ENCODE results near the gene ABCC1. TPM values are rescaled to one million over a fixed set of nuclear protein-coding genes. Genes with fewer than 3 reads are reported as not detected.

ABCC1 gene
- total RNA-seq, 1 donor from 2014 or later = 29.9 TPM

DNA sequence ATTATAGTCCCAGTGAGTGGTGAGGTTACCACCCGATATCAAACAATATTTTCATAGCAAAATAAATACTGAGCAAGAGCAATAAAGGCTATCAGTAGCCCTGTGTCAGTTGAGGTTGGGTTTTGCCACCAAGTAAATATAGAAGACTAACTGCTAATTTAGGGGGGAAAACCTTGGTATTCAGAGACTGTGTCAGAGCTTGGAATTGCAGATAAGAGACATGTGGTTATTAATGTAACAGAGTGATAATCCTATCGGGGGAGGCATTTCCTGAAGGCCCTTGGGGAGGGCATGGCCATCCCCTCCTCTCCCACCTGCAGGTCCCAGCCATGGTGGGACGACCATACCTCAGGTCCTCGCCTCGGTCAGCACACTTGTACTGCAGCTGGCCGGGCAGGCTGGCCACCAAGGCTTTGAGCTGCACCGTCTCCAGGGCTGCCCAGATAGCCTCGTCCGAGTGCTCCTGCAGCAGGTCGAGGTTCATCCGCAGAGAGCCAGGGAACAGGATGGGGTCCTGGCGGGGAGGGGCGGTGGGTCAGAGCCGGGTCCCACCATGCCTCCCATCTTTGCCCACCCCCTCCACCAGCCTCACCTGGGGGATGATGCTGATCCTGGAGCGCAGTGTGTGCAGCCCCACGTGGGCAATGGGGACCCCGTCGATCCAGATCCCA lies 205.0 kb downstream of the ABCC1 start:
- Mint-ChIP-seq H3K9me3 (ENCODE audit: unreplicated experiment) (peaks cover 12% of the 10 kb centered on the region), H3K27me3 (ENCODE audit: unreplicated experiment) (peaks cover 5% of the 10 kb centered on the region), H3K4me1 (ENCODE audit: low read depth, unreplicated experiment) (no peaks in the 10 kb centered on the region), H3K27ac (ENCODE audit: unreplicated experiment) (no peak overlapping the region), H3K36me3 (ENCODE audit: unreplicated experiment) (peaks cover 14% of the 10 kb centered on the region), H3K4me3 (ENCODE audit: unreplicated experiment) (no peak overlapping the region)
- TF ChIP-seq, protein P1, sequence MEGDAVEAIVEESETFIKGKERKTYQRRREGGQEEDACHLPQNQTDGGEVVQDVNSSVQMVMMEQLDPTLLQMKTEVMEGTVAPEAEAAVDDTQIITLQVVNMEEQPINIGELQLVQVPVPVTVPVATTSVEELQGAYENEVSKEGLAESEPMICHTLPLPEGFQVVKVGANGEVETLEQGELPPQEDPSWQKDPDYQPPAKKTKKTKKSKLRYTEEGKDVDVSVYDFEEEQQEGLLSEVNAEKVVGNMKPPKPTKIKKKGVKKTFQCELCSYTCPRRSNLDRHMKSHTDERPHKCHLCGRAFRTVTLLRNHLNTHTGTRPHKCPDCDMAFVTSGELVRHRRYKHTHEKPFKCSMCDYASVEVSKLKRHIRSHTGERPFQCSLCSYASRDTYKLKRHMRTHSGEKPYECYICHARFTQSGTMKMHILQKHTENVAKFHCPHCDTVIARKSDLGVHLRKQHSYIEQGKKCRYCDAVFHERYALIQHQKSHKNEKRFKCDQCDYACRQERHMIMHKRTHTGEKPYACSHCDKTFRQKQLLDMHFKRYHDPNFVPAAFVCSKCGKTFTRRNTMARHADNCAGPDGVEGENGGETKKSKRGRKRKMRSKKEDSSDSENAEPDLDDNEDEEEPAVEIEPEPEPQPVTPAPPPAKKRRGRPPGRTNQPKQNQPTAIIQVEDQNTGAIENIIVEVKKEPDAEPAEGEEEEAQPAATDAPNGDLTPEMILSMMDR (IDR thresholded peaks at IDR 0.05; ENCODE audit: partially characterized antibody, unreplicated experiment) = no peak
- DNase-seq = no peak

DNA sequence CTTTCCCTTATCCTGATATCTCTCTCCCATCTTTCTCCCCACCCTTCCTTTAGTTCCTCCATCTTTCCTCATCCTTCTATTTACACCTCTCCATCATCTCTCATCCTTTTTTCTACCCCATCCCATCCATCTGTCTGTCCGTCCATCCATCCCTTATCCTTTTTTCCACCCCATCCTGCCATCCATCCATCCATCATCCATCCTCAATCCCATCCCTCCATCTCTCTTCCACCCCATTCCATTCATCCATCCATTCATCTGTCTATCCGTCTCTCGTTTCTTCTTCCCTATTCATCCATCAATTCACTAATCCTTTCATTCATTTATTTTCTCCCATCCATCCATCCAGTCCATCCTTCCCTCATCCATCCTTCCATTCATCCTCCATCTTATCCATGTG lies 205.8 kb downstream of the ABCC1 start:
- TF ChIP-seq, protein P1 (IDR thresholded peaks at IDR 0.05; ENCODE audit: partially characterized antibody, unreplicated experiment) = no peak
- no peak overlapping the region for H3K4me3 Mint-ChIP-seq (ENCODE audit: unreplicated experiment)
- H3K27ac Mint-ChIP-seq (ENCODE audit: unreplicated experiment) = no peak overlapping the region
- H3K27me3 Mint-ChIP-seq (ENCODE audit: unreplicated experiment) = peaks cover 8% of the 10 kb centered on the region
- peaks cover 16% of the 10 kb centered on the region for H3K9me3 Mint-ChIP-seq (ENCODE audit: unreplicated experiment)
- H3K4me1 Mint-ChIP-seq (ENCODE audit: low read depth, unreplicated experiment) = no peaks in the 10 kb centered on the region
- DNase-seq = no peak
- H3K36me3 Mint-ChIP-seq (ENCODE audit: unreplicated experiment) = peaks cover 13% of the 10 kb centered on the region

DNA sequence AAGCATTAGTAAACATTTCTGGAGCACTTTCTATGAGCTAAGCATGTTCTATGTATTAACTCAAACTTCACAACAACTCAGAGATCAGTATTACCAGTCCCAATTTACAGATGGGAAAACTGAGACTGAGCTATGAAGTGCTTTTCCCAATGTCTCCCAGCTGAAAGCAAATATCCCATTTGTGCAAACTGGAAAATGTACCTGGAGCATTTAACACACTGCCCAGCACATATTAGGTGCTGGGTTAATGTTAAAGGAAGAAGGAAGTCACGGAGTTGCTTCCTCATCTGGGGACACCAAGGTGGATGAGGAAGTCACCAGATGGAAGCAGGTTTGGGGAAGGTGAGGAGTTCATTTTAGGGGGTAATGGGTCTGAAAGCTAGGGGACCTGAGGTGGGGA lies 207.8 kb downstream of the ABCC1 start:
- peaks cover 6% of the 10 kb centered on the region for H3K27me3 Mint-ChIP-seq (ENCODE audit: unreplicated experiment)
- no peak overlapping the region for H3K4me3 Mint-ChIP-seq (ENCODE audit: unreplicated experiment)
- H3K27ac Mint-ChIP-seq (ENCODE audit: unreplicated experiment) = no peak overlapping the region
- peaks cover 17% of the 10 kb centered on the region for H3K9me3 Mint-ChIP-seq (ENCODE audit: unreplicated experiment)
- TF ChIP-seq, protein P1 (IDR thresholded peaks at IDR 0.05; ENCODE audit: partially characterized antibody, unreplicated experiment) = no peak
- H3K4me1 Mint-ChIP-seq (ENCODE audit: low read depth, unreplicated experiment) = no peaks in the 10 kb centered on the region
- DNase-seq = no peak
- peaks cover 19% of the 10 kb centered on the region for H3K36me3 Mint-ChIP-seq (ENCODE audit: unreplicated experiment)

DNA sequence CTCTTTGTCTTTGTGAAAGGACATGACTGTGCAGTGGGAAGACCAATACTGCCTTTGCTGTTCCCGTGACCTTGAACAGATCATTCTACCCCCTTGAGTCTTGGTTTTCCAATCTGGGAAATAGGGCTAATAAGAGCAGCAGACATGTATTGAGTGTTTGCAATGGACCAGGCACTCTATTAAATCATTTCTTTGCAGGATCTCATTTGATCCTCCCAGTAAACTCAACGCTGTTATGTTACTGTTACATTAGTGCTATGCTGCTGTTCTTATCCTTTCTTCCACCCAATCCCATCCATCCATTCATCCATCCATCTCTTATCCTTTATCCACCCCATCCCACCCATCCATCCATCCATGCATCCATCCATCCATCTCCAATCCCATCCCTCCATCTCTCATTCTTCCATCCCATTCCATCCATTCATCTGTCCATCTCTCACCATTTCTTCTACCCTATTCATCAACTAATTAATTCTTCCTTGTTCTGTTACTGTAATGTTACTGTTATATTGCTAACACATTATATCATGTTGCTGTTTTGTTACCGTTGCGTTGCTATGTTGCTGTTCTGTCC lies 208.8 kb downstream of the ABCC1 start:
- Mint-ChIP-seq H3K4me3 (ENCODE audit: unreplicated experiment) (no peak overlapping the region), H3K27me3 (ENCODE audit: unreplicated experiment) (peaks cover 6% of the 10 kb centered on the region), H3K4me1 (ENCODE audit: low read depth, unreplicated experiment) (no peaks in the 10 kb centered on the region), H3K9me3 (ENCODE audit: unreplicated experiment) (peaks cover 17% of the 10 kb centered on the region), H3K36me3 (ENCODE audit: unreplicated experiment) (peaks cover 19% of the 10 kb centered on the region), H3K27ac (ENCODE audit: unreplicated experiment) (no peak overlapping the region)
- no peak for DNase-seq
- TF ChIP-seq, protein P1 (IDR thresholded peaks at IDR 0.05; ENCODE audit: partially characterized antibody, unreplicated experiment) = no peak

DNA sequence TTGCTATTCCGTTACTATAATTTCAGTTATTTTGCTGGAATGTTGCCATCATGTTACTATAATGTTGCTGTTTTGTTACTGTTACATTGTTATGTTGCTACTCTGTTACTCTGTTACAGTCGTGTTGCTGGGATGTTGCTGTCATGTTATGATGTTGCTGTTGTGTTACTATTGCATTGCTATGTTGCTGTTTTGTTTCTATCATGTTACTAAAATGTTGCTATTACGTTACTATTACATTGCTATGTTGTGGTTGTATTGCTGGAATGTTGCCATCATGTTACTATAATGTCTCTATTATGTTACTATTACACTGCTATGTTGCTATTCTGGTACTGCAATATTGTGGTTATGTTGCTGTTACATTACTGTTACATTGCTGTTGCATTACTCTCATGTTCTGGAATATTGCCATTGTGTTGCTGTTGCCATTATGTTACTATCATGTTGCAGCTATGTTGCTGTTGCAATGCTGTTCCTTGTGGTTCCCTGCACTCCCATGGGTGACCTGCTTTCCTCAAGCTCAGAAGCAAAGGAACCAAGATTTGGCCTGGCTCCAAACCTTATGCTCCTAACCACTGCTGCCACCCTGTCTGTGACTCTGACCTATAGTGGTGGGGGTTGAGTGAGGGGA lies 209.4 kb downstream of the ABCC1 start:
- no peak for DNase-seq
- H3K9me3 Mint-ChIP-seq (ENCODE audit: unreplicated experiment) = peaks cover 17% of the 10 kb centered on the region
- no peak overlapping the region for H3K27ac Mint-ChIP-seq (ENCODE audit: unreplicated experiment)
- H3K4me3 Mint-ChIP-seq (ENCODE audit: unreplicated experiment) = no peak overlapping the region
- H3K4me1 Mint-ChIP-seq (ENCODE audit: low read depth, unreplicated experiment) = no peaks in the 10 kb centered on the region
- H3K36me3 Mint-ChIP-seq (ENCODE audit: unreplicated experiment) = peaks cover 19% of the 10 kb centered on the region
- TF ChIP-seq, protein P1 (IDR thresholded peaks at IDR 0.05; ENCODE audit: partially characterized antibody, unreplicated experiment) = no peak
- peaks cover 6% of the 10 kb centered on the region for H3K27me3 Mint-ChIP-seq (ENCODE audit: unreplicated experiment)
